ENCODE measurements around the gene TMIE. TPM values are rescaled to one million over a fixed set of nuclear protein-coding genes. Genes with fewer than 3 reads are reported as not detected.

TMIE gene
- total RNA-seq, 2 donors from 2014 or later: 0.13 TPM; not detected in 1

DNA sequence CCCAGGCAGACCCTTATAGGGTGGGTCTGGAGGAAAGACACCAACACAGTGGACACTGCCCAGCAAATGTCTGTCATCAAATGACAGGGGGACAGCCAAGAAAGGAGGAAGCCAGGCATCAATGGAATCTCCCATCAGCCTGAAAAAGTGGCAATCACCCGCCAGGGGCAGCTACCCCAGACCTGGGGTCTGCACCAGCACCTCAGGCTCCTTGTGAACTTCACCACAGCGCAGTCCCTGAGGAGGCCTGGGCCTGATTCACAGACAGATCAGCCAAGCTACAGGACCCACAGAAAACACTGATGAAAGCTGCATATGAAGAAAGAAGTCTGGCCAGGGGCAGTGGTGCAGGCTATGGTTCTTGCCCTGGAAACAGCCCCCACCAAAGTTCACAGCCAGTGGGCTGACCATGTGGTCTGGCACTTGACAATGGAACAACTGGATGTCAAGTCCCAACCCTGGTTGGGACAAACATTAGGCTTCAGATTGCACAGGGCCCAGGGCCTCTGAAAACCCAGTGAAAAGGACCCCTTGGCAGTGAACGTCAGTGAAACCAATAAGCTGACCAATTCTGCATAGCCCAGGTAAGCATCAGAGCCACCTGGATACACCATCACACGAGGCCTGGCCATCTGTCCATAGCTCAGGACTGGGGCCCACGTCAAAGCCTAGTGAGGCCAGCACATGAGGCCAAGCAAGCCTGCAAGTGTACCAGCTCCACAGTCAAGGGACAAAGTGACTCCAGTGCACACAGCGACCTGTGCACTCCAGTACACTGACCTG lies 36.8 kb upstream of the TMIE start:
- DNase-seq: peak; percentile 11
- no peaks in the 10 kb centered on the region for H3K9me3 ChIP-seq
- TF ChIP-seq, protein P1, sequence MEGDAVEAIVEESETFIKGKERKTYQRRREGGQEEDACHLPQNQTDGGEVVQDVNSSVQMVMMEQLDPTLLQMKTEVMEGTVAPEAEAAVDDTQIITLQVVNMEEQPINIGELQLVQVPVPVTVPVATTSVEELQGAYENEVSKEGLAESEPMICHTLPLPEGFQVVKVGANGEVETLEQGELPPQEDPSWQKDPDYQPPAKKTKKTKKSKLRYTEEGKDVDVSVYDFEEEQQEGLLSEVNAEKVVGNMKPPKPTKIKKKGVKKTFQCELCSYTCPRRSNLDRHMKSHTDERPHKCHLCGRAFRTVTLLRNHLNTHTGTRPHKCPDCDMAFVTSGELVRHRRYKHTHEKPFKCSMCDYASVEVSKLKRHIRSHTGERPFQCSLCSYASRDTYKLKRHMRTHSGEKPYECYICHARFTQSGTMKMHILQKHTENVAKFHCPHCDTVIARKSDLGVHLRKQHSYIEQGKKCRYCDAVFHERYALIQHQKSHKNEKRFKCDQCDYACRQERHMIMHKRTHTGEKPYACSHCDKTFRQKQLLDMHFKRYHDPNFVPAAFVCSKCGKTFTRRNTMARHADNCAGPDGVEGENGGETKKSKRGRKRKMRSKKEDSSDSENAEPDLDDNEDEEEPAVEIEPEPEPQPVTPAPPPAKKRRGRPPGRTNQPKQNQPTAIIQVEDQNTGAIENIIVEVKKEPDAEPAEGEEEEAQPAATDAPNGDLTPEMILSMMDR (IDR thresholded peaks at IDR 0.05): no peak
- no peak overlapping the region for H3K27ac ChIP-seq
- H3K4me1 ChIP-seq: no peaks in the 10 kb centered on the region
- no peaks in the 10 kb centered on the region for H3K27me3 ChIP-seq
- H3K4me3 ChIP-seq: no peak overlapping the region
- H3K36me3 ChIP-seq: no peaks in the 10 kb centered on the region
- H3K9ac ChIP-seq (ENCODE audit: low read depth in 2 of 2, low read length in 2 of 2): no peak overlapping the region
- intact Hi-C loops (cut with DNase I): no loop called here

DNA sequence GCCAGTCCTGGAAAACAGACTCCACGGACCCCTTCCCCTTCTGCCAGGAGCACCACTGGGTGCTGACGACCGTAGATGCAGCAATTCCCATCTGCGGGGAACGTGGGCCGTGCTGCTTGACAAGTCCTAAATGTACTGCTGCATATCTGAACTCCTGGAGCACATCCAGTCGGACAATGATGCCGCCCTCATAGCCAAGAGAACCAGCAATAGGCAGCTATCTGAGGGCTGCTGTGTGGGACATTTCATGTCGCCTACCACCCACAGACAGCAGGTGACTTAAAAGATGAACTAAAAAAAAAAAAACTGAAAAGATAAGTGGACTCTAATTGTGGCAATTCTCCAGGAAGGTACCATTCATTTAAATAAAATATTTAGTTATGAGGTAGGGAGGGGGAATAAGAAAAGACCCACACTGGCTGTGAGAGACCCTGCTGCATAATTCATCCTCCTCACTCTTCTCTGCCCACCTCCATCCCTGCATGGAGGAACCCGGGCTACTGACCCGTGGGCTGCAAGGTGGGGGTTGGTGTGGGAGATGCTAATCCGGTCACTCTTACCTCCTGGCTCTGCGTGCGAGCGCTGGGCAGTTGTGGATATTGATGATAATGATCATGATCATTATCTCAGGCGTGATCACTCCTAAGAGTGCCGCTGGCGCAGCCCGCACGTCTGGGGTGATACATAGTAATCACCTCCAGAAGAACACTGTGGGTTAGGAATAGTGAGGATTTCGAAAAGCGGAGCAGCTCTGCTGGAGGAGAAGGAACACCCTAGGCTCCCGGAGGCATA lies 36.0 kb upstream of the TMIE start:
- Histone ChIP-seq H3K9me3 (no peaks in the 10 kb centered on the region), H3K9ac (ENCODE audit: low read depth in 2 of 2, low read length in 2 of 2) (no peak overlapping the region), H3K27ac (no peak overlapping the region), H3K27me3 (no peaks in the 10 kb centered on the region), H3K4me1 (no peaks in the 10 kb centered on the region), H3K36me3 (no peaks in the 10 kb centered on the region), H3K4me3 (no peak overlapping the region)
- intact Hi-C loops (cut with DNase I): no loop called here
- TF ChIP-seq, protein P1 (IDR thresholded peaks at IDR 0.05): no peak
- DNase-seq: no peak

DNA sequence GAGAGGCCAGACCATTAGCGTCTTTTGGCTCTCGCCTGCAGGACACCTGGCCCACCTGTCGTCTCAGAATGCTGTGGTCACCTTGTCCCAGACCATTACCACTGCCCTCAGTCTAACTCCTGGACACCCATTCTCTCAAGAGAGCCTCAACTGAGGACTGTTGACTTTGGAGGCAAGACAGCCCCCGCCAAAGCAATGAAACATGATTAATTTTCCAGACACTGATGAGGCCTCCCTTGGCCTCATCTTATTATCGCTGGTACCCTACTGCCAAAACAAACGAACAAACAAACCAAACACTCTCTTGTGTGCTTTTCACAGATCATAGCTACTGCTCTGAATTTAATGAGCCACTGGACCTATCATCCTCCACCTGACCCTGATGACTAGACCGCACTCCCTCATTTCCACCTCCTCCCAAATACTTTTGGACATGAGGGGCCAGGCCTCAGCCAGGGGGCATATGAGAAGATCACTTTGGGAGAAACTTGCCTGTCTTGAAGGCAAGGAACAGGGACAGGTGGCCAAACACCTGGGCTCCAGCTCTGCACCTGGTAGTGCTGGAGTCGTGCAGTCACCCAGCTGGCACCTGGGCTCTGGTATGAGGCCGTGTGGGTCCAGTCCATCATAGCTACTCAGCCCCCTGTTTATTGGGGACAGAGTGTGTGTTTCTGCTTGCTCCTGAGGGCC lies 35.3 kb upstream of the TMIE start:
- no peaks in the 10 kb centered on the region for H3K4me1 ChIP-seq
- H3K27me3 ChIP-seq: no peaks in the 10 kb centered on the region
- TF ChIP-seq, protein P1 (IDR thresholded peaks at IDR 0.05): no peak
- H3K9me3 ChIP-seq: no peaks in the 10 kb centered on the region
- no peak for DNase-seq
- no peaks in the 10 kb centered on the region for H3K36me3 ChIP-seq
- H3K4me3 ChIP-seq: no peak overlapping the region
- H3K9ac ChIP-seq (ENCODE audit: low read depth in 2 of 2, low read length in 2 of 2): no peak overlapping the region
- intact Hi-C loops (cut with DNase I): no loop called here
- H3K27ac ChIP-seq: no peak overlapping the region

DNA sequence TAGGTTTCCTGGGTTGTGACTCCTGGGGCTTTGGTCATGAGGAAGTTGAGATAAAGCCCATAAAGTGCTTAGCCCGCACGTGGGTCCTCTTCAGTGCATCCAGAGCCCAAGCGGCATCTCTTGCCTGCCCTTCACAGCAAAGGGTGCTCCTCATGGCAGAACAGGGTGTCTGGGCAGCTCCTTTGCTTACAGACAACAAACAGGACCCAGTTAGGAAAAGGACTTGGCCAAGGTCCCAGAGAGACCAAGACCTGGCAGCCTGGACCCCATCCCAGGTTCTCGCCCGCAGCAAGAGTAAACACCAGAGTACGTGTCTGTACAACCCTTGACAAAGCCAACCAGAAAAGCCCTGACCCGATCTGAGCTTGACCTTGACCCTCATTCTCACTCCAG lies 34.7 kb upstream of the TMIE start:
- intact Hi-C loops (cut with DNase I): no loop called here
- TF ChIP-seq, protein P1 (IDR thresholded peaks at IDR 0.05): no peak
- H3K4me3 ChIP-seq: no peak overlapping the region
- no peaks in the 10 kb centered on the region for H3K27me3 ChIP-seq
- no peak overlapping the region for H3K9ac ChIP-seq (ENCODE audit: low read depth in 2 of 2, low read length in 2 of 2)
- H3K36me3 ChIP-seq: no peaks in the 10 kb centered on the region
- H3K4me1 ChIP-seq: no peaks in the 10 kb centered on the region
- no peak for DNase-seq
- no peaks in the 10 kb centered on the region for H3K9me3 ChIP-seq
- H3K27ac ChIP-seq: no peak overlapping the region

DNA sequence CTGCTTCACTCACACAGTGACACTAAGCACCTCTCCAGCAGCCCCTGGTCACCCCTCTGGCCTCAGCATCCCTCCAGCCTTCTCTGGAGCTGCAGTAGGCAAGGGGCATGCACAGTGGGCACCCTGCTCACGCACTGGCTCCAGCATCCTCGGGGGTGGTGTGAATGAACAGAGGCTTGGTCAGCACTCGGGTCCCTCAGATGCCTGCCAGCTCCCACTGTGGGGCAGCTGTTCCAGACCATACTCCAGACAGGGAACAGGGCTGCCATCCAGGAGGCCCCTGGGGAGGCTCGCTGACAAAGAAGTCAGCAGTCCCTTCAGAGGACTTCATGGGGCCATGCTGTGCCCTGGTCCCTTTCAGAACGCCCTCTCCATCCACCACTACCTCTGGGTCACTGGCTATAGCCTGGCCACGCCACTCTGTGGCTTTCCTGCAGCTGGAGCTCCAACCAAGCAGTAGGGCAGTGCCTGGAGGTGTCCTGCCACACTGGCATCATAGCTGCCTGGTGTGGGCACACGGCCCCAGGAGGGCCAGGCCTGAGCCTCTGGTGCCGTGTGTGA lies 34.1 kb upstream of the TMIE start:
- Histone ChIP-seq H3K27ac (no peak overlapping the region), H3K27me3 (no peaks in the 10 kb centered on the region), H3K9me3 (no peaks in the 10 kb centered on the region), H3K4me1 (no peaks in the 10 kb centered on the region), H3K4me3 (no peak overlapping the region), H3K9ac (ENCODE audit: low read depth in 2 of 2, low read length in 2 of 2) (no peak overlapping the region), H3K36me3 (no peaks in the 10 kb centered on the region)
- DNase-seq: no peak
- TF ChIP-seq, protein P1 (IDR thresholded peaks at IDR 0.05): no peak
- intact Hi-C loops (cut with DNase I): no loop called here
